Right atrium auricular region (tissue), 2 donors: ENCODE data around the gene UGT1A6. TPM values are rescaled to one million over a fixed set of nuclear protein-coding genes. Genes with fewer than 3 reads are reported as not detected.

Experiments
- DNase-seq: peaks from one replicate; pipeline ENCODE4 v3.0.0-alpha.2; 2019; ENCODE audit warnings: low spot score
- H3K27ac ChIP-seq, 2 donors: fragments of 200-600 bp; sonication (generic); 1 replicate in 1 of 2; 2 replicates in 1 of 2; pipeline ENCODE4 v1.5.1; 2016 to 2019
- H3K27me3 ChIP-seq, 2 donors: fragments of 200-600 bp; sonication (generic); one replicate each; pipeline versions ENCODE4 v1.5.1 to v1.6.0; 2017 to 2019
- H3K36me3 ChIP-seq: fragments of 200-600 bp; sonication (generic); one replicate; pipeline ENCODE4 v1.5.1; 2016
- H3K4me1 ChIP-seq, 2 donors: fragments of 200-600 bp; sonication (generic); one replicate each; pipeline versions ENCODE4 v1.5.1 to v1.6.0; 2017 to 2019
- H3K4me3 ChIP-seq, 2 donors: fragments of 200-600 bp; sonication (generic); 1 replicate in 1 of 2; 2 replicates in 1 of 2; pipeline ENCODE4 v1.5.1; 2017 to 2019; ENCODE audit warnings: mild to moderate bottlenecking in 1 of 2, moderate library complexity in 1 of 2
- H3K9me3 ChIP-seq, 2 donors: fragments of 200-600 bp; sonication (generic); one replicate each; pipeline ENCODE4 v1.5.1; 2019
- total RNA-seq, 2 donors: library from RNA; depleted of rRNA; stranded (reverse); fragments of >200 nt; gene quantifications; one replicate each; pipeline ENCODE4 v1.1.0, GENCODE V29; 2016
- TF ChIP-seq, protein P1 (sequence below), 2 donors: fragments of 200-600 bp; sonication (generic); IDR thresholded peaks; one replicate each; pipeline ENCODE4 v1.5.1; 2019; ENCODE audit warnings: antibody characterized with exemption in 2 of 2

Gene UGT1A6
- total RNA-seq, 2 donors from 2014 or later, result not detected

DNA sequence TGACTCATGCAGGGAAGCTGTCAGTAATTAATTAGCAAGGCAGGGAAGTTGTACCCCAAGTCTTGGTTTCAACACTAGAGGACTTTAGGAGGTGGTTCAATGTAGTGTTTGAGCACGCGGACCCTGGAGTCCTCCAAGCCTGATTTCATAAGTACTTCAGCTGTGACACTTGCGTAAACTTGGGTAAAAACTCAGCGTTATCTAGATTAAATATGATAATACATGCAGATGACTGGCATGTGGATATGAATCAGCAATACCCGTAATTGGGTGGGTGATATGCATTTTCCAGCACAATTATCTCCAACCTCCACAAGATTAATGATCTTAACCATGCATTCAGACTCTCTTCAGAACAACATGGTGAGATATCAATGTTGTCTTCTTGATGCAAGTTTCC, 5.8 kb upstream of the UGT1A6 start:
- DNase-seq, result no peak
- H3K4me1 ChIP-seq, result no peaks in the 10 kb centered on the region
- no peaks in the 10 kb centered on the region for H3K27me3 ChIP-seq
- no peaks in the 10 kb centered on the region for H3K36me3 ChIP-seq
- H3K9me3 ChIP-seq, result no peaks in the 10 kb centered on the region
- H3K4me3 ChIP-seq, result no peak overlapping the region
- TF ChIP-seq, protein P1, sequence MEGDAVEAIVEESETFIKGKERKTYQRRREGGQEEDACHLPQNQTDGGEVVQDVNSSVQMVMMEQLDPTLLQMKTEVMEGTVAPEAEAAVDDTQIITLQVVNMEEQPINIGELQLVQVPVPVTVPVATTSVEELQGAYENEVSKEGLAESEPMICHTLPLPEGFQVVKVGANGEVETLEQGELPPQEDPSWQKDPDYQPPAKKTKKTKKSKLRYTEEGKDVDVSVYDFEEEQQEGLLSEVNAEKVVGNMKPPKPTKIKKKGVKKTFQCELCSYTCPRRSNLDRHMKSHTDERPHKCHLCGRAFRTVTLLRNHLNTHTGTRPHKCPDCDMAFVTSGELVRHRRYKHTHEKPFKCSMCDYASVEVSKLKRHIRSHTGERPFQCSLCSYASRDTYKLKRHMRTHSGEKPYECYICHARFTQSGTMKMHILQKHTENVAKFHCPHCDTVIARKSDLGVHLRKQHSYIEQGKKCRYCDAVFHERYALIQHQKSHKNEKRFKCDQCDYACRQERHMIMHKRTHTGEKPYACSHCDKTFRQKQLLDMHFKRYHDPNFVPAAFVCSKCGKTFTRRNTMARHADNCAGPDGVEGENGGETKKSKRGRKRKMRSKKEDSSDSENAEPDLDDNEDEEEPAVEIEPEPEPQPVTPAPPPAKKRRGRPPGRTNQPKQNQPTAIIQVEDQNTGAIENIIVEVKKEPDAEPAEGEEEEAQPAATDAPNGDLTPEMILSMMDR (IDR thresholded peaks at IDR 0.05), result no peak
- no peak overlapping the region for H3K27ac ChIP-seq

DNA sequence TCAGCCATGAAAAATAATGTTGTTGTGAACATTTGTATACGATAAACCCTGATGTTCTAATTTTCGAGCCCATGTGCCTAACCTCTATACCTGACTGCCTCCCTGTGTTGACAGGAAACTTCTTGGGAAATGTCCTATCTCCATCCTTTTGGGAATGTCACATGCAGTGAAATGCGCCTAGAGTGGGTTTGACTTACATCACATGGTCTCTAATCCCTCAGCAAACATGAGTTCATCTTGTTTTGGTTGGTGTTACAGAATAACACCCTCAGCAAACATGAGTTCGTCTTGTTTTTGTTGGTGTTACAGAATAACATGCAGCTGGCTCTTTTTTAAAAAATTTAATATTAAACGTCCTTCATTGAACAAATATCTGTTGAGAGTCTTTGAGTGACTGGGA, 4.3 kb upstream of the UGT1A6 start:
- no peak overlapping the region for H3K27ac ChIP-seq
- H3K27me3 ChIP-seq, result no peaks in the 10 kb centered on the region
- no peaks in the 10 kb centered on the region for H3K9me3 ChIP-seq
- H3K4me1 ChIP-seq, result no peaks in the 10 kb centered on the region
- H3K36me3 ChIP-seq, result no peaks in the 10 kb centered on the region
- TF ChIP-seq, protein P1 (IDR thresholded peaks at IDR 0.05), result no peak
- DNase-seq, result no peak
- H3K4me3 ChIP-seq, result no peak overlapping the region

DNA sequence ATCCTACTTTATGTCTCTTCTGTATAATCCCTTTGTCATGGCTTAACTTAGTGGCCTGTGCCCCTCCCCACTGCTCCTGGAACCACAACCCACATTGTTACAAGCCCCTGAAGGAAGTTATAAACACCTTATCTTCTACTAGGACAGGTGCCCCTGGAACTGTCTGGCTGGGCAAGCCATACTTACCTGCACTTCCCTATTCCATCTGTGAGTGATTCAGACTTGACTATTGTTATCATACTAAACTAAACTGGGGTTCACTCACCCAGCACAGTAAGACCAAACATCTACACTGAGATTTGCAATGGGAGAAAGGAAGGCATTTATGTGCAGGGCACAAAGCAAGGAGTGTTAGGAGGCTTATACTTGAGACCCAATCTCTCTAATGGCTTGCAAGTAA, 3.7 kb upstream of the UGT1A6 start:
- DNase-seq, result no peak

DNA sequence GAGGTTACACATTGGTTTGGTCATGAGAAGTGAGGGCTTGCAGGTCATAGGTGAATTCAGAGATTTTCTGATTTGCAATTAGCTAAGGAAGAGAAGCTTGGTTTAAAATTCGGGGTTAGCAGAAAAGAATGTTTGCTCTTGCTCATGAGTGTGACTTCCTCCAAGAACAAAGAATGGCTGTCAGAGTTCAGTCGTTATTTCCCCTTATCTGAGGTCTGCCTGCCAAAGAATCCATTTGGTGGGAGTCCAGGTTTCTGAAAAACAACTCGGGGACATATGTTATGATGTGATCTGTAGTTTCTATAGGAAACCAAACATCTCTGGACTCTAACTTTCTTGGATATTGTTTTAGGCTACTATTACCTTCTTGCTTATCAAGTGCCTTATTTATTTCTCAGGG, 3.2 kb upstream of the UGT1A6 start:
- Histone ChIP-seq H3K9me3 (no peaks in the 10 kb centered on the region), H3K27me3 (no peaks in the 10 kb centered on the region), H3K4me1 (no peaks in the 10 kb centered on the region), H3K4me3 (no peak overlapping the region), H3K36me3 (no peaks in the 10 kb centered on the region), H3K27ac (no peak overlapping the region)
- no peak for DNase-seq
- TF ChIP-seq, protein P1 (IDR thresholded peaks at IDR 0.05), result no peak

More for the DNA sequence above, 3.7 kb upstream of the UGT1A6 start:
- Histone ChIP-seq H3K4me3 (no peak overlapping the region), H3K9me3 (no peaks in the 10 kb centered on the region), H3K27ac (no peak overlapping the region), H3K27me3 (no peaks in the 10 kb centered on the region), H3K36me3 (no peaks in the 10 kb centered on the region), H3K4me1 (no peaks in the 10 kb centered on the region)
- TF ChIP-seq, protein P1 (IDR thresholded peaks at IDR 0.05), result no peak

DNA sequence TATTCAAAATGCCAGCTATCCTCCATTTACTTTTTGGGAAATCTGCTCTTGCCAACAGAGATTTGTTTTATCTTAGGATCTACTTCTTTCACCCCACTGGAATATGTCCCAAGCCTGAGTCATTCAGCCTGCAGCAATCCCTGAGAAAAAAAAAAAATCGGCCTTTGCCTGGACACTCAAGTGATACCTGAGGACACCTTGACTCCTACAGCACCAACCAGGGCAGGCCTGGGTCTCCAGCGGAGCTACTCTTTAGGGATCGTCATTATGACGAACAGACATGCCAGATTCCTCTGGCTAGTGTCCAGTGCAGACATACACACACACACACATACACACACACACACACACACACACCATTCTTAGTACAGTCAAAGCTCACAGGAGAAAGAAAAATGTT, 2.2 kb upstream of the UGT1A6 start:
- no peak for DNase-seq
- H3K4me1 ChIP-seq, result no peaks in the 10 kb centered on the region
- no peaks in the 10 kb centered on the region for H3K27me3 ChIP-seq
- TF ChIP-seq, protein P1 (IDR thresholded peaks at IDR 0.05), result no peak
- no peaks in the 10 kb centered on the region for H3K36me3 ChIP-seq
- H3K9me3 ChIP-seq, result no peaks in the 10 kb centered on the region
- no peak overlapping the region for H3K27ac ChIP-seq
- no peak overlapping the region for H3K4me3 ChIP-seq
